HepG2 (cell line): Measurements from ENCODE around the gene SPATA33. TPM values are rescaled to one million over a fixed set of nuclear protein-coding genes. Genes with fewer than 3 reads are reported as not detected.
A peak's percentile ranks its signal among the peaks of the same experiment; 100 is the strongest.

Source experiments
- ATM ChIP-seq: fragments of 450-650 bp; IDR thresholded peaks from 2 replicates; pipeline ENCODE4 v1.7.1; 2017; ENCODE audit warnings: mild to moderate bottlenecking, borderline replicate concordance
- CBX2 ChIP-seq, 2 experiments: fragments of 200-600 bp in 1 of 2; sonication (generic); formaldehyde crosslinking in 1 of 2; IDR thresholded peaks; 2 replicates each; pipeline versions ENCODE4 v1.7.0 to v1.8.1; 2018 to 2022; ENCODE audit warnings: low read depth in 2 of 2, low read length in 1 of 2, mild to moderate bottlenecking in 1 of 2, missing genetic modification reagents in 1 of 2
- GABPB1 ChIP-seq: IDR thresholded peaks from 2 replicates; pipeline ENCODE4 v1.6.1; 2016; ENCODE audit warnings: mild to moderate bottlenecking, missing genetic modification reagents, moderate library complexity, missing compliant biosample characterization
- HCFC1 ChIP-seq: fragments of 150-350 bp; IDR thresholded peaks from 2 replicates; pipeline ENCODE4 v1.6.1; 2014; ENCODE audit warnings: low read depth, low read length
- KDM5B ChIP-seq: sonication (generic); formaldehyde crosslinking; IDR thresholded peaks from 2 replicates; pipeline ENCODE4 v1.4.0; 2020; ENCODE audit warnings: missing genetic modification reagents, mild to moderate bottlenecking, borderline replicate concordance
- RBM22 ChIP-seq: fragments of 200-400 bp; formaldehyde crosslinking; optimal IDR thresholded peaks from 2 replicates; pipeline ENCODE3; 2017; ENCODE audit warnings: mild to moderate bottlenecking, low read length, moderate library complexity
- SP1 ChIP-seq, 2 experiments: fragments of 450-650 bp in 1 of 2; sonication (generic) in 1 of 2; formaldehyde crosslinking in 1 of 2; IDR thresholded peaks; 2 replicates each; pipeline versions ENCODE4 v1.4.0 to v1.6.1; 2016 to 2020; ENCODE audit warnings: missing genetic modification reagents in 1 of 2
- TEAD2 ChIP-seq: sonication (generic); formaldehyde crosslinking; IDR thresholded peaks from 2 replicates; pipeline ENCODE4 v1.9.0; 2021; ENCODE audit warnings: missing genetic modification reagents
- ZMYM4 ChIP-seq: sonication (generic); formaldehyde crosslinking; IDR thresholded peaks from 2 replicates; pipeline ENCODE4 v1.8.1; 2023; ENCODE audit warnings: mild to moderate bottlenecking, missing genetic modification reagents
- ZNF121 ChIP-seq: sonication (generic); formaldehyde crosslinking; IDR thresholded peaks from 2 replicates; pipeline ENCODE4 v1.5.0; 2020; ENCODE audit warnings: mild to moderate bottlenecking, missing genetic modification reagents
- ZNF136 ChIP-seq: sonication (generic); formaldehyde crosslinking; IDR thresholded peaks from 2 replicates; pipeline ENCODE4 v1.8.1; 2022; ENCODE audit warnings: low read depth, mild to moderate bottlenecking, moderate library complexity, missing genetic modification reagents
- ZNF329 ChIP-seq: sonication (generic); formaldehyde crosslinking; IDR thresholded peaks from 2 replicates; pipeline ENCODE4 v1.9.0; 2021; ENCODE audit warnings: low read depth, mild to moderate bottlenecking, missing genetic modification reagents
- ZNF546 ChIP-seq: sonication (generic); formaldehyde crosslinking; conservative IDR thresholded peaks from 2 replicates; pipeline ENCODE4 v1.8.1; 2023; ENCODE audit warnings: mild to moderate bottlenecking, missing genetic modification reagents
- ZNF737 ChIP-seq: sonication (generic); formaldehyde crosslinking; IDR thresholded peaks from 2 replicates; pipeline ENCODE4 v1.5.0; 2020; ENCODE audit warnings: missing genetic modification reagents, mild to moderate bottlenecking, borderline replicate concordance
- ZNF747 ChIP-seq: sonication (generic); formaldehyde crosslinking; IDR thresholded peaks from 2 replicates; pipeline ENCODE4 v1.8.1; 2023; ENCODE audit warnings: missing genetic modification reagents, mild to moderate bottlenecking, borderline replicate concordance
- ZNF850 ChIP-seq: sonication (generic); formaldehyde crosslinking; conservative IDR thresholded peaks from 2 replicates; pipeline ENCODE4 v1.9.0; 2021; ENCODE audit warnings: mild to moderate bottlenecking, missing genetic modification reagents
- polyA plus RNA-seq, 8 experiments: library from polyadenylated mRNA; depleted of rRNA in 3 of 8; stranded (reverse) in 7 of 8; unstranded in 1 of 8; fragments of >200 nt; fragmentation: Illumina TruSeq in 4 of 8; extraction: Trizol in 4 of 8; gene quantifications; 2 replicates each; pipeline versions ENCODE4 v1.2.1 to v1.2.3, GENCODE V29; 2011 to 2016; ENCODE audit warnings: low read depth in 4 of 8, missing spikeins in 1 of 8, mixed read lengths in 1 of 8; ENCODE audit not compliant: insufficient read depth in 1 of 8
- total RNA-seq, 5 experiments: library from RNA; depleted of rRNA; stranded (reverse); fragments of >200 nt; fragmentation: Illumina TruSeq; extraction: Trizol; gene quantifications; 2 replicates each; pipeline ENCODE4 v1.2.3, GENCODE V29; 2016; ENCODE audit warnings: low read depth in 1 of 5
- TF ChIP-seq, protein P1 (sequence below): sonication (generic); formaldehyde crosslinking; IDR thresholded peaks from 2 replicates; pipeline ENCODE4 v1.4.0; 2020; ENCODE audit warnings: mild to moderate bottlenecking, missing genetic modification reagents
- TF ChIP-seq, protein P2 (sequence below): sonication (generic); formaldehyde crosslinking; IDR thresholded peaks from 2 replicates; pipeline ENCODE4 v1.4.0; 2020; ENCODE audit warnings: low read depth, mild to moderate bottlenecking, missing genetic modification reagents
- TF ChIP-seq, protein P3 (sequence below): sonication (generic); formaldehyde crosslinking; IDR thresholded peaks from 2 replicates; pipeline ENCODE4 v1.5.0; 2020; ENCODE audit warnings: missing genetic modification reagents
- TF ChIP-seq, protein P4 (sequence below): sonication (generic); formaldehyde crosslinking; IDR thresholded peaks from 2 replicates; pipeline ENCODE4 v1.5.1; 2020; ENCODE audit warnings: missing genetic modification reagents, mild to moderate bottlenecking, borderline replicate concordance
- TF ChIP-seq, protein P5 (sequence below): sonication (generic); formaldehyde crosslinking; IDR thresholded peaks from 2 replicates; pipeline ENCODE4 v1.4.0; 2020; ENCODE audit warnings: missing genetic modification reagents

Gene SPATA33
- total and polyA plus RNA-seq, 2 of the 13 experiments (the other 11 are each of a cell fraction or from before 2014, with no cell fraction given), result 5.7 to 11.0 TPM

DNA sequence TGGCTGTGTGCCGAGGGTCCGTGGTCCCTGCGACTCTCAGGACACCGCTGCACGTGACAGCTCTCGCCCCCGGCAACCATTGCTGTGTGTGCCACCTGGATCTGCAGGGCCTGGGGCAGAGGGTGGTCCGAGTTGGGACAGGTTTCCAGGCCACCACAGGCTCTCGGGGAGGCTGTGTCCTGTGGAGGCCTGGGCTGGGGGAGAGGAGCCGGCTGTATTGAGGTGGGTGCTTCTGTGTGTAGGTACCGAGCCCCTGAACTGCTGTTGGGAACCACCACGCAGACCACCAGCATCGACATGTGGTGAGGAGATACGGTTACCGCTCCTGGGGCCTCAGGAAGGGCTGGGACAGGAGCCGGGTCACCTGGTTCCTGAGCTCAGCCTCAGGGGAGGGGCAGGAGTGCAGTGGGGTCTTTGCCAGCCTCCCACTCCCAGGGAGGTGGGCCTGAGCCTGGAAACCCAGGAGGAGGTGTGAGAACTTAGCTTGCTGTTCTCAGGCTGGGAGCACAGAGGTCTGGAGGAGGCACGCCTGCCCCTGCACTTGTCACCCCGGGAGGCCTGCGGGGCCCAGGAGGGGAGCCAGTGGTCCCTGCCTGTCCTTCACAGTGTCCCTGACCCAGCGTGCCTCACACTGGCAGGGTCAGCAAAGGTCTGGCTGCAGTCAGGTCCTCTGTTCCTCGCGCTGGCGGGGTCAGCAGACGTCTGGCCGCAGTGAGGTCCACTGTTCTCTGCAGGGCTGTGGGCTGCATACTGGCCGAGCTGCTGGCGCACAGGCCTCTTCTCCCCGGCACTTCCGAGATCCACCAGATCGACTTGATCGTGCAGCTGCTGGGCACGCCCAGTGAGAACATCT, 36.5 kb downstream of the SPATA33 start (continued):
- 0 out of 2 replicates have a peak, but pooled peaks have one; percentile 5 for TF ChIP-seq ZNF329
- TF ChIP-seq KDM5B, result no peak; the same call in 1 of the 2 replicates
- TF ChIP-seq ZNF546 (CRISPR knock-in tag), result no peak
- no peak for TF ChIP-seq HCFC1
- no peak for TF ChIP-seq ATM
- TF ChIP-seq ZNF747 (CRISPR knock-in tag), result no peak
- TF ChIP-seq, protein P1, sequence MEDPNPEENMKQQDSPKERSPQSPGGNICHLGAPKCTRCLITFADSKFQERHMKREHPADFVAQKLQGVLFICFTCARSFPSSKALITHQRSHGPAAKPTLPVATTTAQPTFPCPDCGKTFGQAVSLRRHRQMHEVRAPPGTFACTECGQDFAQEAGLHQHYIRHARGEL (CRISPR knock-in tag), result no peak
- TF ChIP-seq RBM22, result no peak
- TF ChIP-seq ZMYM4 (CRISPR knock-in tag), result peak; percentile 46; the same call in 1 of the 2 replicates
- TF ChIP-seq ZNF121 (CRISPR knock-in tag), result no peak
- TF ChIP-seq, protein P2, sequence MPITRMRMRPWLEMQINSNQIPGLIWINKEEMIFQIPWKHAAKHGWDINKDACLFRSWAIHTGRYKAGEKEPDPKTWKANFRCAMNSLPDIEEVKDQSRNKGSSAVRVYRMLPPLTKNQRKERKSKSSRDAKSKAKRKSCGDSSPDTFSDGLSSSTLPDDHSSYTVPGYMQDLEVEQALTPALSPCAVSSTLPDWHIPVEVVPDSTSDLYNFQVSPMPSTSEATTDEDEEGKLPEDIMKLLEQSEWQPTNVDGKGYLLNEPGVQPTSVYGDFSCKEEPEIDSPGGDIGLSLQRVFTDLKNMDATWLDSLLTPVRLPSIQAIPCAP (CRISPR knock-in tag), result no peak
- TF ChIP-seq ZNF136 (CRISPR knock-in tag), result no peak; the same call in 1 of the 2 replicates
- TF ChIP-seq TEAD2, result no peak
- TF ChIP-seq ZNF737 (CRISPR knock-in tag), result no peak
- TF ChIP-seq, protein P3, sequence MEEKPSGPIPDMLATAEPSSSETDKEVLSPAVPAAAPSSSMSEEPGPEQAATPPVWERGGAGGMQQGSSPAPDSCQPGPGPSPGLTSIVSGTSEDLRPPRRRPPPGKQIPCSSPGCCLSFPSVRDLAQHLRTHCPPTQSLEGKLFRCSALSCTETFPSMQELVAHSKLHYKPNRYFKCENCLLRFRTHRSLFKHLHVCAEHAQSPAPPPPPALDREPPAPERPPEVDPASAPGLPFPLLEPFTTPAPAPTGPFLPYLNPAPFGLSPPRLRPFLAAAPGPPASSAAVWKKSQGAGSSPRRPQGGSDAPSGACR (CRISPR knock-in tag), result peak; percentile 71; the same call in 1 of the 2 replicates
- TF ChIP-seq, protein P4, sequence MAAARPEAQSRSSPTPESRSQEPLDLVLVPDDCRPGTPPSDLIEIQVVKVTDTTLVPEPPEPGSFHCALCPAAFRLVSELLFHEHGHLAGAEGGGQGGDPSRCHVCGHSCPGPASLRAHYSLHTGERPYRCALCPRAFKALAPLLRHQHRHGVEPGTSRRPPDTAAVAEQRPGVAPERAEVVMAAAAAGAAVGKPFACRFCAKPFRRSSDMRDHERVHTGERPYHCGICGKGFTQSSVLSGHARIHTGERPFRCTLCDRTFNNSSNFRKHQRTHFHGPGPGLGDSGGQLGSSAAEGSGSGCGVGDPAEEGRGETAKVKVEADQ (CRISPR knock-in tag), result no peak
- TF ChIP-seq SP1 (IDR thresholded peaks at IDR 0.05), result no peak
- no peak for TF ChIP-seq SP1 (CRISPR knock-in tag; IDR thresholded peaks at IDR 0.05)
- TF ChIP-seq, protein P5, sequence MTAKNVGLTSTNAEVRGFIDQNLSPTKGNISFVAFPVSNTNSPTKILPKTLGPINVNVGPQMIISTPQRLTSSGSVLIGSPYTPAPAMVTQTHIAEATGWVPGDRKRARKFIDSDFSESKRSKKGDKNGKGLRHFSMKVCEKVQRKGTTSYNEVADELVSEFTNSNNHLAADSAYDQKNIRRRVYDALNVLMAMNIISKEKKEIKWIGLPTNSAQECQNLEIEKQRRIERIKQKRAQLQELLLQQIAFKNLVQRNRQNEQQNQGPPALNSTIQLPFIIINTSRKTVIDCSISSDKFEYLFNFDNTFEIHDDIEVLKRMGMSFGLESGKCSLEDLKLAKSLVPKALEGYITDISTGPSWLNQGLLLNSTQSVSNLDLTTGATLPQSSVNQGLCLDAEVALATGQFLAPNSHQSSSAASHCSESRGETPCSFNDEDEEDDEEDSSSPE (CRISPR knock-in tag), result no peak; the same call in 1 of the 2 replicates
- TF ChIP-seq ZNF850 (CRISPR knock-in tag), result no peak
- TF ChIP-seq CBX2 (IDR thresholded peaks at IDR 0.05; ENCODE audit: low read depth, low read length), result no peak
- TF ChIP-seq CBX2 (CRISPR knock-in tag; IDR thresholded peaks at IDR 0.05; ENCODE audit: low read depth), result no peak
- TF ChIP-seq GABPB1 (CRISPR knock-in tag), result no peak; the same call in 1 of the 2 replicates
